OCI-LY1 (cell line): ENCODE measurements around the gene WBP2NL.

Experiments
- CTCF ChIP-seq: fragments of 200-600 bp; sonication (generic), shearing (Covaris generic); IDR thresholded peaks from 2 replicates; pipeline ENCODE4 v1.5.1; 2017; ENCODE audit warnings: mild to moderate bottlenecking, antibody characterized with exemption, low read length, moderate library complexity, mixed read lengths
- EZH2 ChIP-seq: fragments of 200-600 bp; sonication (generic), shearing (Covaris generic); IDR thresholded peaks from 2 replicates; pipeline ENCODE4 v1.8.0; 2017; ENCODE audit warnings: borderline replicate concordance, mixed run types, mild to moderate bottlenecking, antibody characterized with exemption, low read length, moderate library complexity, mixed read lengths

GRCh38 chr22:41970601-41971000 is 28.0 kb upstream of the WBP2NL start:
- no peak for TF ChIP-seq CTCF
- TF ChIP-seq EZH2: no peak
